Gastrocnemius medialis (tissue), 4 donors: Measurements from ENCODE around the gene HPCAL1.

ENCODE experiments used
- POLR2A ChIP-seq, 2 donors: fragments of 450-650 bp; IDR thresholded peaks; one replicate each; pipeline ENCODE4 v1.6.1; 2017; ENCODE audit warnings: antibody characterized with exemption in 2 of 2, mild to moderate bottlenecking in 2 of 2, moderate library complexity in 2 of 2
- TF ChIP-seq, protein P1 (sequence below), 5 experiments: fragments of 450-650 bp in 3 of 5; fragments of 200-600 bp in 2 of 5; sonication (generic) in 2 of 5; IDR thresholded peaks in 4 of 5; conservative IDR thresholded peaks in 1 of 5; 1 replicate in 4 of 5; 2 replicates in 1 of 5; pipeline ENCODE4 v1.5.1; 2016 to 2019; ENCODE audit warnings: antibody characterized with exemption in 5 of 5, mild to moderate bottlenecking in 3 of 5, moderate library complexity in 3 of 5

DNA sequence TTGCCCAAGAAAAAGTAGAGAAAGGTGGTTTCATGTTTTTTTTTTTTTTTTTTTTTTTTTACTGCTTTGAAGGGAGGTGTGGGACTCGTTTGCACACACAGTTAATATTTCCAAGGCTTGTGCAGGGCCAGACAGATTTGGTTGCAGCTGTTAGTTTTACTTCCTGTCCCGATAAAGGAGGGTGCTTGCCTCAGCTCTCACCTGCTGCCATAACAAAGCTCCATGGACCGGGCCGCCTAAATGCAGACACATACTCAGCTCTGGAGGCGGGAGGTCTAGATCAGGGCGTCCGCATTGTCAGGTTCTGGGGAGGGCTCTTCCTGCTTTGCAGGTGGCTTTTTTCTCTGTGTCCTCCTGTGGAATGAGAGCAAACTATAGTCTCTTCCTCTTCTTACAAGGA is 75.5 kb downstream of the HPCAL1 start:
- TF ChIP-seq, protein P1, sequence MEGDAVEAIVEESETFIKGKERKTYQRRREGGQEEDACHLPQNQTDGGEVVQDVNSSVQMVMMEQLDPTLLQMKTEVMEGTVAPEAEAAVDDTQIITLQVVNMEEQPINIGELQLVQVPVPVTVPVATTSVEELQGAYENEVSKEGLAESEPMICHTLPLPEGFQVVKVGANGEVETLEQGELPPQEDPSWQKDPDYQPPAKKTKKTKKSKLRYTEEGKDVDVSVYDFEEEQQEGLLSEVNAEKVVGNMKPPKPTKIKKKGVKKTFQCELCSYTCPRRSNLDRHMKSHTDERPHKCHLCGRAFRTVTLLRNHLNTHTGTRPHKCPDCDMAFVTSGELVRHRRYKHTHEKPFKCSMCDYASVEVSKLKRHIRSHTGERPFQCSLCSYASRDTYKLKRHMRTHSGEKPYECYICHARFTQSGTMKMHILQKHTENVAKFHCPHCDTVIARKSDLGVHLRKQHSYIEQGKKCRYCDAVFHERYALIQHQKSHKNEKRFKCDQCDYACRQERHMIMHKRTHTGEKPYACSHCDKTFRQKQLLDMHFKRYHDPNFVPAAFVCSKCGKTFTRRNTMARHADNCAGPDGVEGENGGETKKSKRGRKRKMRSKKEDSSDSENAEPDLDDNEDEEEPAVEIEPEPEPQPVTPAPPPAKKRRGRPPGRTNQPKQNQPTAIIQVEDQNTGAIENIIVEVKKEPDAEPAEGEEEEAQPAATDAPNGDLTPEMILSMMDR (IDR thresholded peaks at IDR 0.05 in 4 of 5, conservative IDR thresholded peaks at IDR 0.05 in 1 of 5): no peak
- no peak for TF ChIP-seq POLR2A (IDR thresholded peaks at IDR 0.05)
